ENCODE results near the gene SLC2A4. TPM values are rescaled to one million over a fixed set of nuclear protein-coding genes. Genes with fewer than 3 reads are reported as not detected.

Gene SLC2A4
- total RNA-seq, 1 donor = under 0.01 TPM

GRCh38 chr17:7259555-7259889 is 22.0 kb upstream of the SLC2A4 start:
- no peak for TF ChIP-seq CTCF (IDR thresholded peaks at IDR 0.05; ENCODE audit: extremely low read depth, low read depth, low read length)
- Histone ChIP-seq H3K4me1 (ENCODE audit: insufficient read depth, low read length) (peaks cover 17% of the 10 kb centered on the region), H3K36me3 (ENCODE audit: insufficient read depth, low read length) (peaks cover 36% of the 10 kb centered on the region), H3K27ac (ENCODE audit: low read depth, low read length) (no peak overlapping the region), H3K9me3 (ENCODE audit: low read depth, low read length) (no peaks in the 10 kb centered on the region), H3K27me3 (ENCODE audit: insufficient read depth, low read length) (peaks cover 15% of the 10 kb centered on the region), H3K4me3 (ENCODE audit: insufficient read depth, low read length) (no peak overlapping the region), H3K4me2 (ENCODE audit: insufficient read depth, low read length) (no peak overlapping the region), H4K20me1 (ENCODE audit: insufficient read depth, low read length) (no peaks in the 10 kb centered on the region), H3K79me2 (ENCODE audit: insufficient read depth, low read length) (peaks cover 1% of the 10 kb centered on the region), H2AFZ (ENCODE audit: low read length) (no peak overlapping the region)
- peak; percentile 63 for DNase-seq (ENCODE audit: insufficient read length, low spot score, missing footprints)

GRCh38 chr17:7260151-7260550 is 21.4 kb upstream of the SLC2A4 start:
- no peak overlapping the region for H3K4me3 ChIP-seq (ENCODE audit: insufficient read depth, low read length)
- H3K4me1 ChIP-seq (ENCODE audit: insufficient read depth, low read length) = peaks cover 19% of the 10 kb centered on the region
- DNase-seq (ENCODE audit: insufficient read length, low spot score, missing footprints) = peak; percentile 50
- peaks cover 15% of the 10 kb centered on the region for H3K27me3 ChIP-seq (ENCODE audit: insufficient read depth, low read length)
- no peak overlapping the region for H3K4me2 ChIP-seq (ENCODE audit: insufficient read depth, low read length)
- no peaks in the 10 kb centered on the region for H4K20me1 ChIP-seq (ENCODE audit: insufficient read depth, low read length)
- peaks cover 30% of the 10 kb centered on the region for H3K36me3 ChIP-seq (ENCODE audit: insufficient read depth, low read length)
- H3K9me3 ChIP-seq (ENCODE audit: low read depth, low read length) = no peaks in the 10 kb centered on the region
- no peak overlapping the region for H2AFZ ChIP-seq (ENCODE audit: low read length)
- TF ChIP-seq CTCF (IDR thresholded peaks at IDR 0.05; ENCODE audit: extremely low read depth, low read depth, low read length) = no peak
- H3K27ac ChIP-seq (ENCODE audit: low read depth, low read length) = no peak overlapping the region
- no peaks in the 10 kb centered on the region for H3K79me2 ChIP-seq (ENCODE audit: insufficient read depth, low read length)

- no peaks in the 10 kb centered on the region for H3K79me2 ChIP-seq (ENCODE audit: insufficient read depth, low read length)
- no peak overlapping the region for H3K27ac ChIP-seq (ENCODE audit: low read depth, low read length)
- H3K36me3 ChIP-seq (ENCODE audit: insufficient read depth, low read length) = peaks cover 25% of the 10 kb centered on the region
- H3K4me3 ChIP-seq (ENCODE audit: insufficient read depth, low read length) = peak overlapping the region; percentile 67
- TF ChIP-seq CTCF (IDR thresholded peaks at IDR 0.05; ENCODE audit: extremely low read depth, low read depth, low read length) = no peak
- H2AFZ ChIP-seq (ENCODE audit: low read length) = peak overlapping the region; percentile 51
- no peaks in the 10 kb centered on the region for H4K20me1 ChIP-seq (ENCODE audit: insufficient read depth, low read length)
- peak overlapping the region; percentile 77 for H3K4me2 ChIP-seq (ENCODE audit: insufficient read depth, low read length)
- no peaks in the 10 kb centered on the region for H3K9me3 ChIP-seq (ENCODE audit: low read depth, low read length)
- H3K4me1 ChIP-seq (ENCODE audit: insufficient read depth, low read length) = peaks cover 19% of the 10 kb centered on the region
- peak; percentile 90 for DNase-seq (ENCODE audit: insufficient read length, low spot score, missing footprints)
- peaks cover 15% of the 10 kb centered on the region for H3K27me3 ChIP-seq (ENCODE audit: insufficient read depth, low read length)
Measured at GRCh38 chr17:7260651-7261378, 20.7 kb upstream of the SLC2A4 start.

- Histone ChIP-seq H3K4me2 (ENCODE audit: insufficient read depth, low read length) (peak overlapping the region; percentile 77), H3K9me3 (ENCODE audit: low read depth, low read length) (no peaks in the 10 kb centered on the region), H3K79me2 (ENCODE audit: insufficient read depth, low read length) (no peaks in the 10 kb centered on the region), H3K4me1 (ENCODE audit: insufficient read depth, low read length) (peaks cover 19% of the 10 kb centered on the region), H4K20me1 (ENCODE audit: insufficient read depth, low read length) (no peaks in the 10 kb centered on the region), H3K4me3 (ENCODE audit: insufficient read depth, low read length) (peak overlapping the region; percentile 67), H2AFZ (ENCODE audit: low read length) (peak overlapping the region; percentile 51), H3K36me3 (ENCODE audit: insufficient read depth, low read length) (peaks cover 18% of the 10 kb centered on the region), H3K27ac (ENCODE audit: low read depth, low read length) (no peak overlapping the region), H3K27me3 (ENCODE audit: insufficient read depth, low read length) (peaks cover 15% of the 10 kb centered on the region)
- DNase-seq (ENCODE audit: insufficient read length, low spot score, missing footprints) = peak; percentile 82
- TF ChIP-seq CTCF (IDR thresholded peaks at IDR 0.05; ENCODE audit: extremely low read depth, low read depth, low read length) = no peak
Measured at GRCh38 chr17:7261379-7262191, 19.9 kb upstream of the SLC2A4 start.
